ENCODE results near the gene LDB3.

The LDB3 gene

GRCh38 chr10:86755454-86755739 lies 87.1 kb downstream of the LDB3 start:
- no peaks in the 10 kb centered on the region for H3K27me3 ChIP-seq (ENCODE audit: control insufficient read depth in 1 of 2, insufficient read depth in 2 of 2, low read length in 2 of 2)
- H3K36me3 ChIP-seq (ENCODE audit: control insufficient read depth in 2 of 2, insufficient read depth in 2 of 2, low read length in 2 of 2) = no peaks in the 10 kb centered on the region
- H3K4me3 ChIP-seq (ENCODE audit: low read length in 2 of 2) = peak overlapping the region; percentile 78 to 85
- peak overlapping the region; percentile 97 for H3K27ac ChIP-seq (ENCODE audit: low read length)
- H3K4me1 ChIP-seq (ENCODE audit: control insufficient read depth, insufficient read depth, low read length) = peaks cover 18% of the 10 kb centered on the region
- H3K9me3 ChIP-seq (ENCODE audit: control insufficient read depth in 2 of 2, low read length in 2 of 2) = no peaks in the 10 kb centered on the region
- H3K9ac ChIP-seq (ENCODE audit: low read length in 2 of 2) = peak overlapping the region; percentile 97 to 99

GRCh38 chr10:86755740-86756510 lies 87.6 kb downstream of the LDB3 start:
- no peaks in the 10 kb centered on the region for H3K27me3 ChIP-seq (ENCODE audit: control insufficient read depth in 1 of 2, insufficient read depth in 2 of 2, low read length in 2 of 2)
- peaks cover 20% of the 10 kb centered on the region for H3K4me1 ChIP-seq (ENCODE audit: control insufficient read depth, insufficient read depth, low read length)
- no peaks in the 10 kb centered on the region for H3K9me3 ChIP-seq (ENCODE audit: control insufficient read depth in 2 of 2, low read length in 2 of 2)
- no peaks in the 10 kb centered on the region for H3K36me3 ChIP-seq (ENCODE audit: control insufficient read depth in 2 of 2, insufficient read depth in 2 of 2, low read length in 2 of 2)
- H3K4me3 ChIP-seq (ENCODE audit: low read length in 2 of 2) = peak overlapping the region; percentile 78 to 85
- H3K9ac ChIP-seq (ENCODE audit: low read length in 2 of 2) = peak overlapping the region; percentile 97 to 99
- peak overlapping the region; percentile 97 for H3K27ac ChIP-seq (ENCODE audit: low read length)

- peaks cover 23% of the 10 kb centered on the region for H3K4me1 ChIP-seq (ENCODE audit: control insufficient read depth, insufficient read depth, low read length)
Measured at GRCh38 chr10:86756511-86757112, 88.3 kb downstream of the LDB3 start, which contains the start of gene BMPR1A. TSS of gene BMPR1A (plus strand) at chr10:86756619. CDS start at chr10:86876019, 119,400 bp downstream.

GRCh38 chr10:86757113-86757972 lies 89.0 kb downstream of the LDB3 start:
- H3K4me3 ChIP-seq (ENCODE audit: low read length in 2 of 2) = peak overlapping the region; percentile 60 to 75
- H3K9me3 ChIP-seq (ENCODE audit: control insufficient read depth in 2 of 2, low read length in 2 of 2) = no peaks in the 10 kb centered on the region
- H3K9ac ChIP-seq (ENCODE audit: low read length in 2 of 2) = peak overlapping the region; percentile 85 to 86
- H3K27me3 ChIP-seq (ENCODE audit: control insufficient read depth in 1 of 2, insufficient read depth in 2 of 2, low read length in 2 of 2) = no peaks in the 10 kb centered on the region
- H3K4me1 ChIP-seq (ENCODE audit: control insufficient read depth, insufficient read depth, low read length) = peaks cover 24% of the 10 kb centered on the region
- H3K36me3 ChIP-seq (ENCODE audit: control insufficient read depth in 2 of 2, insufficient read depth in 2 of 2, low read length in 2 of 2) = no peaks in the 10 kb centered on the region
- peak overlapping the region; percentile 98 for H3K27ac ChIP-seq (ENCODE audit: low read length)

More at GRCh38 chr10:86756511-86757112, 88.3 kb downstream of the LDB3 start, which contains the start of gene BMPR1A:
- Histone ChIP-seq H3K9me3 (ENCODE audit: control insufficient read depth in 2 of 2, low read length in 2 of 2) (no peaks in the 10 kb centered on the region), H3K36me3 (ENCODE audit: control insufficient read depth in 2 of 2, insufficient read depth in 2 of 2, low read length in 2 of 2) (no peaks in the 10 kb centered on the region), H3K4me3 (ENCODE audit: low read length in 2 of 2) (peak within 1 kb of the TSS; percentile 78 to 85), H3K9ac (ENCODE audit: low read length in 2 of 2) (peak within 1 kb of the TSS; percentile 97 to 99), H3K27me3 (ENCODE audit: control insufficient read depth in 1 of 2, insufficient read depth in 2 of 2, low read length in 2 of 2) (no peaks in the 10 kb centered on the region), H3K27ac (ENCODE audit: low read length) (peak within 1 kb of the TSS; percentile 98)

DNA sequence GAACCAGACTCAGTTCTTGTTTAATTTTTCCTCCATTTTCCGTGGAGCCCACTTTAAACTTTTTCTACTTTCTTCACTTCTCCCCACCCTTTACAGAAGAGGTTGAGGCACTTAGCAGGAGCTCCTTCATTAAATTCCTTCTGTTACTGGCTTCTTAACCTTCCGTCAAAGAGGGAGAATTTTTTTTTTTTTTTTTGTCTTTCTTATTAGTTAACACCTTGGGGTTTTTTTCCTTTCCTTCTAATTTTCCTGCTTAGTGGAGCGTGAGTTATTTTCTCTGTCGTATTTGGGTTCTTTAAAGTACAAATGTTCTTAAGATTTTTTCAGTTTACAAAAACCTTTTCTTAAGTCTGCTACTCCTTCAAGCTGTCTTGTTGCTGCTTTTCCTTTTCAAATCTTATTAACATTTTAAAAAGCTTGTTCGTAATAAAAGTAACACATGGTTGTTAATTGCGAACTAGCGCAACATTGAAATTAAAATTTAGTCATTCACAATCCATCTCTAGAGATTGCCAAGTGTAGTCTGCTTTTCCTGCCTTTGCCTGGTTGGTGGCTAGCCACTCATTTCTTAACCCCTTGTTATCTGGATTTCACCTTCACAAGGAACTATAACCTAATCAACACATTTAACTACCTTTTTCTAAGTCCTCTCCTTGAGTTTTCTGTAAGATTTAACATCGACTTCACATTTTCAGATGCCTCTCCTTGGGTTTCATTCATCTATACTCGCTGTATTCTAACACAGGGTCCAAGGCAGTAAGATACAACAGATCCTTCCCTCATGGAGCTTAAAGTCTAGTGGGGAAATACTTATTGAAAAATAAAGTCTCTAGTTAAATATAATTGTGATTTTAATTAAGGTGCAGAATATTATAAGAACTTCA lies 90.1 kb downstream of the LDB3 start:
- H3K27ac ChIP-seq (ENCODE audit: low read length) = peak overlapping the region; percentile 98
- H3K4me3 ChIP-seq (ENCODE audit: low read length in 2 of 2) = peak overlapping the region; percentile 60 to 75
- no peaks in the 10 kb centered on the region for H3K9me3 ChIP-seq (ENCODE audit: control insufficient read depth in 2 of 2, low read length in 2 of 2)
- H3K4me1 ChIP-seq (ENCODE audit: control insufficient read depth, insufficient read depth, low read length) = peaks cover 15% of the 10 kb centered on the region
- no peaks in the 10 kb centered on the region for H3K36me3 ChIP-seq (ENCODE audit: control insufficient read depth in 2 of 2, insufficient read depth in 2 of 2, low read length in 2 of 2)
- H3K27me3 ChIP-seq (ENCODE audit: control insufficient read depth in 1 of 2, insufficient read depth in 2 of 2, low read length in 2 of 2) = no peaks in the 10 kb centered on the region
- H3K9ac ChIP-seq (ENCODE audit: low read length in 2 of 2) = peak overlapping the region; percentile 85 to 86

GRCh38 chr10:86759073-86759672 lies 90.9 kb downstream of the LDB3 start:
- H3K9ac ChIP-seq (ENCODE audit: low read length in 2 of 2) = peak overlapping the region; percentile 85 to 86

DNA sequence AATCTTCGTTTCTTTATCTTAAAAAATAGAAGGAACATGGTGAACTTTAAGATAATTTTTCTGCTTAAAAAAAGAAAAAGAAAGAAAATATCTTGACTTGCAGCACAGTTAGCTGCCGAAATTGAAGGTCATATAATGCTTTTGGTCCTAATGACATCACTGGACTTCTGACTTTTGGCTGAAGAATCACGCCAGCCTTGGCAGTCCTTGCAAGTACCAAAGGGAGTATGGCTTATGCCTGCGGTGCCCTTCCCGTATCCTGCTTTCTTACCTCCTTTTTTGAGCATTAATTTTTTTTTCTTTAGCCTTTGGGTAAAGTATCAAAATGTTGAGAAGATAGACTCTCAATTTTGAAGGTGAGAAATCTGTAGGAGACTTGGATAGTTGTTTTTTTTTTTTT lies 95.1 kb downstream of the LDB3 start:
- H3K27ac ChIP-seq (ENCODE audit: low read length) = no peak overlapping the region
- H3K27me3 ChIP-seq (ENCODE audit: control insufficient read depth in 1 of 2, insufficient read depth in 2 of 2, low read length in 2 of 2) = no peaks in the 10 kb centered on the region
- H3K9ac ChIP-seq (ENCODE audit: low read length in 2 of 2) = no peak overlapping the region
- no peaks in the 10 kb centered on the region for H3K36me3 ChIP-seq (ENCODE audit: control insufficient read depth in 2 of 2, insufficient read depth in 2 of 2, low read length in 2 of 2)
- H3K9me3 ChIP-seq (ENCODE audit: control insufficient read depth in 2 of 2, low read length in 2 of 2) = no peaks in the 10 kb centered on the region
- peaks cover 12% of the 10 kb centered on the region for H3K4me1 ChIP-seq (ENCODE audit: control insufficient read depth, insufficient read depth, low read length)
- H3K4me3 ChIP-seq (ENCODE audit: low read length in 2 of 2) = no peak overlapping the region

More at GRCh38 chr10:86759073-86759672, 90.9 kb downstream of the LDB3 start:
- Histone ChIP-seq H3K27ac (ENCODE audit: low read length) (peak overlapping the region; percentile 98), H3K4me1 (ENCODE audit: control insufficient read depth, insufficient read depth, low read length) (peaks cover 9% of the 10 kb centered on the region), H3K4me3 (ENCODE audit: low read length in 2 of 2) (peak overlapping the region; percentile 60 to 75), H3K27me3 (ENCODE audit: control insufficient read depth in 1 of 2, insufficient read depth in 2 of 2, low read length in 2 of 2) (no peaks in the 10 kb centered on the region), H3K36me3 (ENCODE audit: control insufficient read depth in 2 of 2, insufficient read depth in 2 of 2, low read length in 2 of 2) (no peaks in the 10 kb centered on the region), H3K9me3 (ENCODE audit: control insufficient read depth in 2 of 2, low read length in 2 of 2) (no peaks in the 10 kb centered on the region)

GRCh38 chr10:86765548-86765947 lies 97.2 kb downstream of the LDB3 start:
- peaks cover 23% of the 10 kb centered on the region for H3K4me1 ChIP-seq (ENCODE audit: control insufficient read depth, insufficient read depth, low read length)

DNA sequence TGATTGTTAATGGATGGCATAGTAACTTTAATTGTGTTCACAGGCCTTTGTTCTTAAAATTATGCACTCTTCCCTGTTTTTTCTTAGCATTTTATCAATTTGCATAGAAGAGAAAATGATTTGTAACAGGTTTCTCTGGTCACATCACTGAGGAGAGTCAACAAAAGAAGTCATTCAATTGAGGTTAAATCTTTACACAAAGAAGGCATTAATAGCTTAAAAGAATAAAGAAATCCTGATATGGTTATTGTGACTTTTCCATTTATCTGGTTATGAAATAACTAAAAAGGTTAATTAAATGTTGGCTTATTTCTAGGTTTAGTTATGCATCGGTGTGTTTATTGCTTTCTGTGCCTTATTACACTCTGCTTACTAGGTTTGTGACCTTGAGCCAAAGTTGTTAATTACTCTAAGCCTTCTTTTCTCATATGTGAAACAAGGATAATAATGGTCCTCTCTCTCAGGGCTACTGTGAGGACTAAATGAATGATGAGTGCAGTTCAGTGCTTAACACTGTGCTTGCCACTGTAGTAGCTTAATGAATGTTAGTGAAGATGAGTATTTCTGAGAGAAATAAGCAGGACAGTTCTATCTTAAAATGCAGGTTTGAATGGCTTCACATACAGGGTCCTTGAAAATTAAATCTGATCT lies 100.2 kb downstream of the LDB3 start:
- no peaks in the 10 kb centered on the region for H3K36me3 ChIP-seq (ENCODE audit: control insufficient read depth in 2 of 2, insufficient read depth in 2 of 2, low read length in 2 of 2)
- peaks cover 22% of the 10 kb centered on the region for H3K4me1 ChIP-seq (ENCODE audit: control insufficient read depth, insufficient read depth, low read length)
- H3K27ac ChIP-seq (ENCODE audit: low read length) = no peak overlapping the region

More at GRCh38 chr10:86765548-86765947, 97.2 kb downstream of the LDB3 start:
- Histone ChIP-seq H3K27me3 (ENCODE audit: control insufficient read depth in 1 of 2, insufficient read depth in 2 of 2, low read length in 2 of 2) (no peaks in the 10 kb centered on the region), H3K9ac (ENCODE audit: low read length in 2 of 2) (no peak overlapping the region), H3K36me3 (ENCODE audit: control insufficient read depth in 2 of 2, insufficient read depth in 2 of 2, low read length in 2 of 2) (no peaks in the 10 kb centered on the region), H3K9me3 (ENCODE audit: control insufficient read depth in 2 of 2, low read length in 2 of 2) (no peaks in the 10 kb centered on the region), H3K4me3 (ENCODE audit: low read length in 2 of 2) (no peak overlapping the region), H3K27ac (ENCODE audit: low read length) (no peak overlapping the region)

More for the DNA sequence above, 100.2 kb downstream of the LDB3 start:
- Histone ChIP-seq H3K9me3 (ENCODE audit: control insufficient read depth in 2 of 2, low read length in 2 of 2) (no peaks in the 10 kb centered on the region), H3K27me3 (ENCODE audit: control insufficient read depth in 1 of 2, insufficient read depth in 2 of 2, low read length in 2 of 2) (no peaks in the 10 kb centered on the region), H3K9ac (ENCODE audit: low read length in 2 of 2) (no peak overlapping the region), H3K4me3 (ENCODE audit: low read length in 2 of 2) (no peak overlapping the region)

All from stomach smooth muscle (tissue), 2 donors.